Osteocyte (in vitro differentiated cells): ENCODE measurements around the gene HNRNPM. TPM values are rescaled to one million over a fixed set of nuclear protein-coding genes. Genes with fewer than 3 reads are reported as not detected.

Source experiments
- DNase-seq: peaks from one replicate; pipeline ENCODE4 v3.0.0; 2021; ENCODE audit warnings: mixed read lengths; ENCODE audit not compliant: unreplicated experiment; ENCODE audit errors: extremely low spot score
- H3K27ac Mint-ChIP-seq: one replicate; pipeline ENCODE4 v1.8.0; 2021; ENCODE audit warnings: mild to moderate bottlenecking, mixed read lengths; ENCODE audit not compliant: unreplicated experiment
- H3K27me3 Mint-ChIP-seq: one replicate; pipeline ENCODE4 v1.8.0; 2021; ENCODE audit warnings: mixed read lengths; ENCODE audit not compliant: unreplicated experiment
- H3K36me3 Mint-ChIP-seq: one replicate; pipeline ENCODE4 v1.8.0; 2021; ENCODE audit warnings: mixed read lengths; ENCODE audit not compliant: unreplicated experiment
- H3K4me1 Mint-ChIP-seq: one replicate; pipeline ENCODE4 v1.8.0; 2021; ENCODE audit warnings: mixed read lengths; ENCODE audit not compliant: unreplicated experiment
- H3K4me3 Mint-ChIP-seq: one replicate; pipeline ENCODE4 v1.8.0; 2021; ENCODE audit warnings: mild to moderate bottlenecking, moderate library complexity, mixed read lengths; ENCODE audit not compliant: unreplicated experiment
- H3K9me3 Mint-ChIP-seq: one replicate; pipeline ENCODE4 v1.8.0; 2021; ENCODE audit warnings: mixed read lengths; ENCODE audit not compliant: unreplicated experiment
- CTCF ChIP-seq: fragments of 200-600 bp; sonication (generic); IDR thresholded peaks from 2 replicates; pipeline ENCODE4 v1.5.0; 2021; ENCODE audit warnings: antibody characterized with exemption, mild to moderate bottlenecking, moderate library complexity
- long read RNA-seq: library from polyadenylated mRNA; unstranded; transcript quantifications from one replicate; pipeline ENCODE4 v2.0.0, GENCODE V29; 2021
- total RNA-seq: library from RNA; stranded (reverse); gene quantifications from 2 replicates; pipeline ENCODE4 v1.2.1, GENCODE V29; 2021

The HNRNPM gene
- total RNA-seq = 154 and 156 TPM in 2 replicates
- long read RNA-seq, partial matches to known transcripts = 51 of 436 reads
- long read RNA-seq, other reads (novel, unspliced or antisense) = 384 of 436 reads

GRCh38 chr19:8444677-8445487, at the start of gene HNRNPM:
HNRNPM (plus strand) TSS chr19:8444975; CDS start chr19:8444999, 24 bp downstream.
- TF ChIP-seq CTCF = no peak
- Mint-ChIP-seq H3K4me1 (peaks cover 40% of the 10 kb centered on the region), H3K36me3 (peaks cover 6% of the 10 kb centered on the region)

GRCh38 chr19:8395621-8396082, 49.1 kb upstream of the HNRNPM start:
- TF ChIP-seq CTCF = no peak
- peak overlapping the region; percentile 79 for H3K27ac Mint-ChIP-seq
- no peaks in the 10 kb centered on the region for H3K27me3 Mint-ChIP-seq
- DNase-seq = no peak
- H3K4me3 Mint-ChIP-seq = no peak overlapping the region
- H3K4me1 Mint-ChIP-seq = peaks cover 61% of the 10 kb centered on the region
- H3K36me3 Mint-ChIP-seq = peaks cover 14% of the 10 kb centered on the region
- H3K9me3 Mint-ChIP-seq = no peaks in the 10 kb centered on the region

More at GRCh38 chr19:8444677-8445487, at the start of gene HNRNPM:
- H3K4me3 Mint-ChIP-seq = peak within 1 kb of the TSS; percentile 93
- DNase-seq = peak; percentile 100
- peak within 1 kb of the TSS; percentile 89 for H3K27ac Mint-ChIP-seq
- no peaks in the 10 kb centered on the region for H3K27me3 Mint-ChIP-seq
- H3K9me3 Mint-ChIP-seq = no peaks in the 10 kb centered on the region

GRCh38 chr19:8396185-8396562, 48.6 kb upstream of the HNRNPM start:
- Mint-ChIP-seq H3K4me1 (peaks cover 56% of the 10 kb centered on the region), H3K27ac (peak overlapping the region; percentile 50), H3K27me3 (no peaks in the 10 kb centered on the region), H3K9me3 (no peaks in the 10 kb centered on the region), H3K4me3 (no peak overlapping the region), H3K36me3 (peaks cover 14% of the 10 kb centered on the region)
- DNase-seq = no peak
- TF ChIP-seq CTCF = no peak

GRCh38 chr19:8396563-8397203, 48.1 kb upstream of the HNRNPM start:
- no peak overlapping the region for H3K4me3 Mint-ChIP-seq
- H3K4me1 Mint-ChIP-seq = peaks cover 54% of the 10 kb centered on the region
- peak; percentile 77 for TF ChIP-seq CTCF
- no peak for DNase-seq
- H3K27ac Mint-ChIP-seq = peak overlapping the region; percentile 70
- H3K36me3 Mint-ChIP-seq = peaks cover 14% of the 10 kb centered on the region
- H3K27me3 Mint-ChIP-seq = no peaks in the 10 kb centered on the region
- H3K9me3 Mint-ChIP-seq = no peaks in the 10 kb centered on the region

- DNase-seq = no peak
- Mint-ChIP-seq H3K27ac (peak overlapping the region; percentile 70), H3K36me3 (peaks cover 14% of the 10 kb centered on the region), H3K9me3 (no peaks in the 10 kb centered on the region), H3K4me1 (peaks cover 49% of the 10 kb centered on the region), H3K27me3 (no peaks in the 10 kb centered on the region), H3K4me3 (no peak overlapping the region)
- no peak for TF ChIP-seq CTCF
Observed at GRCh38 chr19:8397271-8397670, 47.5 kb upstream of the HNRNPM start.
